Measurements from ENCODE around the gene FBXL3.
"Not testable (repeated sequence)": the region's sequence is repeated elsewhere in the genome, so short reads cannot be mapped to it uniquely, and the experiment has no call there.

GRCh38 chr13:77008337-77008736 is 18.6 kb downstream of the FBXL3 start:
- not testable (repeated sequence) for TF ChIP-seq TEAD4 (IDR thresholded peaks at IDR 0.05; ENCODE audit: borderline replicate concordance, insufficient read depth); TAF1 (IDR thresholded peaks at IDR 0.05; ENCODE audit: borderline replicate concordance, low read depth, low read length); YY1 (IDR thresholded peaks at IDR 0.05; ENCODE audit: low read depth); POLR2AphosphoS5 (IDR thresholded peaks at IDR 0.05; ENCODE audit: low read depth, low read length); CTCF (IDR thresholded peaks at IDR 0.05)
